ENCODE measurements around the gene SMIM45.

The SMIM45 gene

DNA sequence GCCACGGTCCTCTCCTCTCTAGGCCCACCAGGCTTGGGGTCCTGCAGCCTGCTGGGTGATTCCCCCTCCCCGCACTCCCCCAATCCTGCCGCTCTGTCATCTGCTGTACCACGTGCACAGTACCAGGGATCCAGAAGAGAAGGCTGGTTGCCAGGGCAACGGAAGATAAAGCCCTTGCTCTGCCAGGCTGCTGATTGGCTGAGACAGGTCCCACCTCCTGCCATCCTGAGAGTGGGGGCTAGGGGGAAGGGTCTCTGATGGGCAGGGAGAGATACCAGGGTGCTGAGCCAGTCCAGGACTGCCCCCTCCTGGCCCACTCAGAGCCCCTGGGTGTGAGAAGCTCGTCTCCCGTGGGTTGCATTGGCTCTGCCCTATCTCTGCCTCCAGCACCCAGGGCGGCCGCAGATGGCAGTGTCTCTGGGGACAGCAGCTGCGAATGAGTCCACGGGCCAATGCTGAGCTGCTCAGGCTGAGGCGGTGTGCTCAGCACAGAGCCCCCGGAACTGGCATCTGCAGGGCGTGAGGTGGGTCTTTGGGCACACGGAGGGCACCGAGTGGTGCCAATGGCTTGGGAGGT is at the start of gene SMIM45:
Gene SMIM45, plus strand, starts transcription at position 253 of the 577 bp plus-strand sequence.
- no peak within 1 kb of the TSS for H3K27ac ChIP-seq

DNA sequence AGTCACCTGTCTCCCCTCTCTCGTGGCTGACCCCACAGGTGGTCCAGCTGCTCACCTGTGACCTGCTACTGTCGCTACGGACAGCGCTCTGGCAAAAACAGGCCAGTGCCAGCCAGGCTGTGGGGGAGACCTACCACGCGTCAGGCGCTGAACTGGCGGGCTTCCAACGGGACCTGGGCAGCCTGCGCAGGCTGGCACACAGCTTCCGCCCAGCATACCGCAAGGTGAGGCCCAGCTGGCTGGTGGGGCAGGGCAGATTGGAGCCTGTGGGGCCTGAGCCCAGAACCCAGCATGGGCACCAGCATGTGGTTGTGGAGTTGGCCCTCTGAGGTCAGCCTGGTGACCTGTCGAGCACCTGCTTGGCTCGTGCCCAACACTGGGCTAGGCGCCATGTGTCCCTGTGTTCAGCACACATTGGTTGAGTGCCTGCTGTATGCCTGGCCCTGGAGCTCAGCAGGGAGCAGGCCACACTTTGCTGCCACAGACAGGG is 49.0 kb upstream of the SMIM45 start:
- H3K4me3 ChIP-seq = no peak overlapping the region

More for the DNA sequence above, at the start of gene SMIM45:
- H3K4me3 ChIP-seq = no peak within 1 kb of the TSS

DNA sequence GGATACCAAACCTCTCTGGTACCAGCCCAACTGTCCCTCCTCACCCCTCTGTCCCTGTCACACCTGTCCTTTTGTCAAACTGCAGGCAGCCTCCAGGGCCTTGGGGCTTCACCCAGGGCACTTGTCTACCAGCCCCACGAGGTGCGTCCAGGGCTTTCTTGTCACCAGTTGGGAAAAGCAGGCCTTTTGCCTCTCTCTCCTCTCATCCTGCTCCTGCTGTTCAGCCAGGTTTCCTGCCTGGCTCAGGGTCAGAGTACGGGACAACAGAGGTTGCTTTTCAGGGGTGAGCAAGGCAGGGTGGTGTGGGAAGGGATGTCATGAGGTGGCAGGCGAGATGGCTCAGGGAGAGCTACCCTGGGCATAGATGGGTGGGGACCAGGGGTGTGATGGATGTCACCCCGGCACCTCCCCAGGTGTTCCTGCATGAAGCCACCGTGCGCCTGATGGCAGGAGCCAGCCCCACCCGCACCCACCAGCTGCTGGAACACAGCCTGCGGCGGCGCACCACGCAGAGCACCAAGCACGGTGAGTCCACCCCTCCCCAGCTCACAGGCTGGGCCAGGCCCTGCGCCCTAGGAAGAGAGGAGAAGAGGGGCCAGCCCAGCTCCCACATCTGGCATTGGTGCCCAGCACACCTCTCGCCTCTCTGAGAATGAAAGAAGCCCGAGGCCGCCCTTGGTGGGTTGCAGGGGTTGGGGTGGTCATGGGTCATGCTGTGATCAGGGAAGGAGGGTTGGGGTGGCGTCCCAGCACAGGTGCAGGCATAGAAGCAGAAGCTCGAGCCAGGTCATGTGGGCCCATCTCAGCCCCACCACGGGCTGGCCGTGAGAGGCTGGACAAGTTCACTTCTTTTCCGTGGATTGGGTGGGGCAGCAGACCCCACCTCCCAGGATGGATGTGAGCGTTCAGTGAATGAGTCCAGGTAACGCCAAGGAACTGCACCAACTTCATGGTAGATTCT is 47.2 kb upstream of the SMIM45 start:
- no peak overlapping the region for H3K27ac ChIP-seq
- H3K4me3 ChIP-seq = no peak overlapping the region

More for the DNA sequence above, 49.0 kb upstream of the SMIM45 start:
- H3K27ac ChIP-seq = no peak overlapping the region

DNA sequence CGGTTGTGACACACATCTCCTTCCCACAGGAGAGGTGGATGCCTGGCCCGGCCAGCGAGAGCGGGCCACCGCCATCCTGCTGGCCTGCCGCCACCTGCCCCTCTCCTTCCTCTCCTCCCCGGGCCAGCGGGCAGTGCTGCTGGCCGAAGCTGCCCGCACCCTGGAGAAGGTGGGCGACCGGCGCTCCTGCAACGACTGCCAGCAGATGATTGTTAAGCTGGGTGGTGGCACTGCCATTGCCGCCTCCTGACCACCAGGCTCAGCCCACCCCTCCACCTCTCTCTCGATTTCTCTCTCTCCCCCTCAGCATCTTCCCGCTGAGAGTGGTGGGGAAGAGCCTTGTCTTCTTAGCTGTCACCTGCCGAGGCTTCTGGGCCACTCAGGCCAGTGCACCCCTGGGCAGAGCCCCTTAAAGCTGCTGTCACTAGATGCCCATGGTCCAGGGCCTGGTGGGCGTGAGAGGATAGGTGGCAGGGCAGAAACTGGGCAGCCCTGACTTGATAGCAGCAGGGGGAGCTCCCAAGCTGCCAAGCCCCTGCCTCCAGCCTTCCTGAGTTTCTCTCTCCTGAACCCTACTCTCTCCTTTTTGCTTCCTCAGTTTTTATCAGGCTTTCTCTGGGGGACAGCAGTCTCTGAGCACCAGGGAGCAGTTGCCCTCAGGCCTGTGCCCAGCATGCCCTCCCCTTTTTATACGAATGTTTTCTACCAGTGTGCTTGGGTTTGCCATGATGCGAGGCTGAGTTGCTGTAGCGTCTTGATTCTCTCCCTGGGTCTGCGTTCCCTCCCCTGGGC is 46.3 kb upstream of the SMIM45 start:
- Histone ChIP-seq H3K27ac (no peak overlapping the region), H3K4me3 (no peak overlapping the region)

DNA sequence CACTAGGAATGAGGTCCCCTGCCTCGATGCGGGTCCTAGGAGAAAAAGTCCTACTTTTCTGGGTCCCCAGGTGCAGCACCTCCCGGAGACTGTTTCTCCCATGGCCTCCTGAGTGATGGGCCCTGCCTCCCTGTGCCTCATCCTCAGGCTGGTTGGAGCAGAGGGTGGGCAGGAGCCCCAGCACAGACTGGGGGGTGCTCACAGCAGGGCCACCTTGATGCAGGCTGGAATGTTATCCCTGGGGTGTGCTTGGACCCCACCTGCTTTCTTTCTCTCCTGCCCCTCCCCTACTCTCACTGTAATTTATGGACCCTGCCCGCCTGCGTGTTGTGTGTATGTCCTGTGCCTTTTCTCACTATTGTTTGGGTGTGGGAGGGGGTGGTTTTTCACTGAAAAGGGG is 45.1 kb upstream of the SMIM45 start:
- Histone ChIP-seq H3K27ac (no peak overlapping the region), H3K4me3 (no peak overlapping the region)

DNA sequence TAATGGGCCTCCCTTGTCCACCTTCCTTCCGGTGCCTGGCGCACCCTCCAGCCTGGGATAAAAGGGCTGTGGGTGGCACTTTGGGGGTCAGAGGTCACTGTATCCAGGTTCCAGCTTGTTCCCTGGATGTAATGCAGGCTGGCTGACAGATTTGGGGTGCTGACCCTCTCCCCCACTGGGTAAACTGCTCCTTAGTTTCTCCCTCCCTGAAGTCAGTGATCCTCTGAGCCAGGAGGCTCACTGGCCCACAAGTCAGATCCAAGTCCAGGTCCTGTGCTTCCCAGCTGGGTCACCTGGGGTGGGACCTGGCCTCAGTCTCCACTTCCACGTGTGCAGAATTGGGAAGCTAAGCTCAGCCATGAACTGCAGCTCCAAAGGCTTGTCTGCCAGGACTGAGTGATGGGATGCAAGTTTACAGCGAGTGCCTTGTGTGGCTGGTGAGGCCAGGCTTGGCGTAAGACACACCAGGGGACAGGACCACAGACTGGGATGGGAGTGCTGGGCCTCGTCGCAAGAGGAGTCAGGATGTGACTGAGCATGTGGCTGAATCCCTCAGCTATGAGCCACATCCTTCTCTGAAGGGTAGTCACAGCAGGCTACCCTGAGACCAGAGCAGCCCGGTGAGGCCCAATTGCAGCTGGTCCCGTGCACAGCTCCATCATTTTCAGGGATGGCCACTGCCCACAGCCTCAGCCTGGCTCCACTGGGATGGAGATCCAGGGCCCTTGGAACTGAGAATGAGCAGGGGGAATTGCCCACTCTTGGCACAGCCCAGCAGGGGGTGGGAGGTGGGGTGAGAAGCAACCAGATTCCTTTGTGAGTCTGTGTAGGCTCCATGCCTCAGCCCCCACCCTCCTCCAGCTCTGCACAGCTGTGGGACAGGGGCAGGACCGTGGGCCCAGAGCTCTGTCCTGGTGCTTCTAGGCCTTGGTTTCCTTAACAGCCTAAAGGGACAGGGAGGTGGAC is 44.2 kb upstream of the SMIM45 start:
- H3K27ac ChIP-seq = peak overlapping the region in 1 of 21 experiments; percentile 23

DNA sequence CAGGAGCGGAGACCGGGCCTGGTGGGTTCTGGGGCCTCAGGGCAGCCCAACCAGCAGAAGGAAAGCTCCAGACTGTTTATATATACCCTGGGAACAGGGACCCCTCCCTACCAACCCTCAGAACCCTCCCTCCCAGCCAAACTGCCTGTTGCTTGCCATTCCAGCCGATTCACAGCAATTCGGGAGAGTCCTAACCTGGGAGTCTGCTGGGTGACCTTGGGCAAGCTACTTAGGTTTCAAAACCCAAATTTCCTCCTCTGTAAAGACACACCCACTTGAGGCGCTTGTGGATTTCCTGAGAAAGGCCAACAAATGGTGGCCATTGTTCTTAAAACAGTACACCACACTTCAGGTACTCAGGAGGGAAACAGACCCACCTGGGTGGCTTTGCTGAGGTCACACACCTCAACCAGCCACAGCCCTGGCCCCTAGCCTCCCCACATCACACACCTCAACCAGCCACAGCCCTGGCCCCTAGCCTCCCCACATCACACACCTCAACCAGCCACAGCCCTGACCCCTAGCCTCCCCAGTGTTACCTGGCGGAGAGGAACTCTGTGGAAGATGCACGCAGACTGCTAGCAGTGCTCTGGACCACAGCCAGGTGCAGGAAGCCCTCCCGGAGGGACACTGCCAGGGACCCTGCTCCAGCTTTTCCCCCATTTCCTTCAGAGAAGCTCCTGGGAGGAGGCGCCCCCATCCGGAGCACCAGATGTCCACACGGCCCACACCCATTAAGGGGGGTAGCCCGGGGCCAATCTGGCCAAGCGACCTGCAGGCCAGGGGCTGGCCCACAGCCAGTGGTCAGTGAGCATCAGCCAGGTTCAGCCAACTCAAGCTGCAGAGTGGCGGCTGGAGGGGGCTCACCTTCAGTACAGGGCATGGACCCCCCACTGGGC is 43.3 kb upstream of the SMIM45 start:
- H3K27ac ChIP-seq = peak overlapping the region in 1 of 21 experiments; percentile 23
- no peak overlapping the region for H3K4me3 ChIP-seq

More for the DNA sequence above, 44.2 kb upstream of the SMIM45 start:
- no peak overlapping the region for H3K4me3 ChIP-seq

DNA sequence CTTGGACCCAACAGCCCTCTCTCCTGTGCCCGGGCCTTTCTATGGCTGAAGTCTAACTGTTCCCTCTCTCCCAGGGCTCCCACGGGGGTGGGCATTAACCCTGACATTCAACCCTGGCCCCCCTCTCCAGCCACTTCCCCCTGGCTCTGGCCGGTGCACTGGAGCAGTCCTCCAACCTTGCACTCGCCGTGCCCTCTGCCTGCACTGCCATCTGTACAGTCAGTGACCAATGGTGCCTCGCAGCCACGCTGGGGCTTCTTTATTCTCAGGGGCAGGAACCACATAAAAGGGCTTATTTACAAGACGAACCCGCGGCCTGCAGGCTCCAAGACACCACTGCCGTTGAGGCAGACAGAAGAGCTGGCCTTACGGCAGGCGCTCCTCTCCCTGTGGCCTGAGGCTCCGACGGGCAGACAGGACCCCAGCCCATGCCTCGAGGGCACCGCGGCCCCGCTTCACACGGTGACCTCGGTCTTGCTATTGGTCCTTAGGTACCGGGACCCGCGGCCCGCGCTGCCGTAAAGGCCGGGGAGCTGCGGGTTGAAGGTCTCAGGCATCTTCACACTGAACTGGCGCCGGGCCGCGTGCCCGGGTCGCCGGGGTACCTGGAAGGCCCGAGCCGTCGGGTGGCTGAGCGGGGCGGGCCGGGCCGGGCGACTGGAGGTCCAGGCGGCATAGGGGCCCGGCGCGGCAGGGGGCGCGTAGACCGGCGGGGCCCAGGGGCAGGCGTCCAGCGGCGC is 42.5 kb upstream of the SMIM45 start:
- no peak overlapping the region for H3K27ac ChIP-seq

DNA sequence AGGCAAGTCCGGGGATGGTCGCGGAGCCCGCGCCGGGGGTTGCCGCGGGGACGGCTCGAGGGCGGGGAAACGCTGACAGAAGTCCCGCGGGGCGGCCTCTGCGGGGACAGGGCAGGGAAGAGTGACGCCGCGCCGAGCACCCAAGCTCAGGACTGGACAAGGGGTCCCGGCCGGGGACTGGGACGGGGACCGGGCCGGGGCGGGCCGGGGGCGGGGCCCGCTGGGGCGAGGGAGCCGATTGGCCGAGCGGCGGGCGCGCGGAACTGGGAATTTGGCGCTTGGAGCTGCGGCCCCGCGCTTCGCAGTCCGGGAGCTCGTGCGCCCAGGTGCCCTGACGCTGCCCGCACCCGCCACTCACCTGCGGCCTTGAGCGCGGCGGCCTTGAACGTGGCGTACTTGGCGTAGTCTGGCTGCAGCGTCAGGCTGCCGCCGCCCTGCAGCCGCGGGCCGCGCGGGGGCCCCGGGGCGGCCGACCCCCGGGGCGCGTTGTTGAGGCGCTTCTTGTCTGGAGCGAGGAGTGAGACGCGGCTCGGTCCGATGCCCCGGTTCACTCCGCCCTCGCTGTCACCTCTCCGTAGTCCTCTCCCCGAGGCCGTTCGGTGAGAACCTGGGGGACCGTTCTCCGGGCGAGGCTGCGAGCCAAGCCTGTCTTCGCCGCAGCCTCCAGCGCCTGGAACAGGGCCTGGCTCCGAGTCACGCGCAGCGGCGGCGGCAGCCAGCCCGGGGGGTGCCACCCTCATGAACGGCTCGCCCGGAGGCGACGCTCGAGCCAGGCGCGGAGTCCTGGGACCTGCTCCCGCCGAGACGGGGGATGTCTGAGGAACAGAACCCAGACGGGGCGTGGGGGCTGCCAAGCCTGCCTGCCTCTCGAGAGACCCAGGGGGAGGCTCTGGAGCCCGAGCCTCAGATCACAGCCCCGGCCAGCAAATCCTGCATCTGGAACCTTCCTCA is 41.6 kb upstream of the SMIM45 start:
- Histone ChIP-seq H3K27ac (no peak overlapping the region), H3K4me3 (peak overlapping the region in 5 of 7 experiments; percentile 5 to 37 (median 20))

More for the DNA sequence above, 42.5 kb upstream of the SMIM45 start:
- peak overlapping the region in 2 of 7 experiments; percentile 27 to 37 for H3K4me3 ChIP-seq

DNA sequence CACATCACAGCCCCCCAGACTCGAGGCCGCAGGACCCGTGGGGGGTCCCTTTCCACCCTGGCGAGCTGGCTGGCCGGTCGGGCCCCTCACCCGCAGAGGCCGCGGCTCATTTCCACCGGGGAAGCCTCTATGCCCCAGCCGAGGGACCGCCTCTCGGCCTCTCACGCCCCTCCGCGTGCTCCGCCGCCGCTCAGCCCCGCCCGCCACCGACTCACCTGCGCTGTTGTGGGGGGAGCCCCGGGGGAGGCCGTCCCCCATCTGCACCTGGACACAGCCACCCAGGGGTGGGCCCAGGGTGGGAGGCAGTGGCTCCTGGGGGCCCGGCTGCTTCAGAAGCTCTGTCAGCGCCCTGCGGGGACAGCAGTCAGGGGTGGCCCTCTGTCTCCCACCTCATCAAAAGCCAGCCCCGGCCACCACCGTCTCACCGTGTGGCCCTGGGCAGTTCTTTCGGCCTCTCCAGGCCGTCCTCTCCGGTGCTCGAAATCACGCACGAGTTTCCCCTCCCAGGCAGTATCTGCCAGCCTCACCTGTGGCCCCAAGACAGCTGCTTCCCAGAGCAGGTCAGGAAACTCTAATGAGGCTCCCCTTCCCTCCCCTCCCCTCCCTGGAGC is 40.8 kb upstream of the SMIM45 start:
- Histone ChIP-seq H3K4me3 (peak overlapping the region in 3 of 7 experiments; percentile 20 to 37 (median 27)), H3K27ac (no peak overlapping the region)

DNA sequence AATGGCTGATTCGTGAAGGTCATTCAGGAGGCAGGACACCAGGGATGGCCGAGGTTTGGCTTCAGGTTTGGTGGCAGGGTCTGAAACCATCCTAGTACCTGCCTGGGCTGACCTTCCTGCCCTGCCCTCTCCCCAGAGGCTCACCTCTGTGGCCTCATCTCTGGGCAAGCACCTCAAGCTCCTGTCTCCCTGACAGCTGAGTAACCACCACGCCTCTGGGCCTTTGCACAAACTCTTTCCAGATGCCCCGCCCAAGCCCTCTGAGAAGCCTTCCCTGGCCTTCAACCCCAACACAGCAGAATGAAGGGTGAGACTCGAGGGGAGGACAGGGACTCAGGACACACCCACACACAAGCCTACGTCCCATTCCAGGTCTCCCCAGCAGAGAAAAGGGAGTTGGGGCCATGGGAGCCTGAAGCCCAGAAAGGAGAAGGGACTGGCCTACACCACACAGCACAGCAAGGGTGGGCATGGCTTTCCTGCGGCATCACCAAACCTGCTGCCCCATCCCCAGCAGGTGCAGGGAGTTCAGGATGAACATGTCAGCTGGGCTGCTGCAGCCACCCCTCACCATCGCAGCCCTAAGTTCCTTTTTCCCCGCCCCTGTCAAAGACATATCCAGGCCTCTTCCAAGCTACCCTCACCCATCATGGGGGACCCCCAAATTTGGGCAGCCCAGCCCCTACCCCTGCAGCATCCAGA is 39.5 kb upstream of the SMIM45 start:
- Histone ChIP-seq H3K4me3 (no peak overlapping the region), H3K27ac (no peak overlapping the region)

DNA sequence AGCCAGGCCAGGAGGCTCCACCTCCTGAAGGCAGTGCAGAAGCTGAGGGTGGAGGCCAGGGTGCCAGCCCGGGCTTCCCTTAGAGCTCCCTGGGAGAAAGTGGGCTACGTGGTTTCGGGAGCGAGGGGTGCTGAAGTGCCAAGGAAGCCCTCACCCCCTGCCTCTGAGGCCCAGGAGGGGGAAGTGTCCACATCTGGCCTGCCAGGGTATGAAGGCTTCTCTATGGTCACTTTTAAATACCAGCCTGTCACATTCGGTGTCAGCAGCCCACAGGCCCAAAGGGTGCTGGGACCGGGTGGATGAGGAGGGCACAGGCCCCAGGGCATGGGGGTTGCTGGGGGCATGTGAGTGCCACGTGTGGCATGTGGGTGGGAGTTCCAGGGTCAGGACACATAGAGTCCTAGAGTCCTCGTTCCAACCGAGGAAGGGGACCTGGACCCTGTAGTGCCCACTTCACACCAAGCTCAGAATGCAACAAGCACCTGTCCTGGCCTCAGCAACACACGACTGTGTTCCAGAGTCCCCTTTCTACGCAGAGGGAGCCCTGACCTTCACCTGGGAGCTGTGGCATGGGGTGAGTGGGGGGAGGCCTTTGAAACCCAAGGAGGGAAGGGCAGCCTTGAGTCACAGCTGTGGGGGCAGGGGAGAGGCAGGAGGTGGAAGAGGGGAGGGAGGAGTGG is 38.8 kb upstream of the SMIM45 start:
- H3K4me3 ChIP-seq = no peak overlapping the region
- no peak overlapping the region for H3K27ac ChIP-seq

DNA sequence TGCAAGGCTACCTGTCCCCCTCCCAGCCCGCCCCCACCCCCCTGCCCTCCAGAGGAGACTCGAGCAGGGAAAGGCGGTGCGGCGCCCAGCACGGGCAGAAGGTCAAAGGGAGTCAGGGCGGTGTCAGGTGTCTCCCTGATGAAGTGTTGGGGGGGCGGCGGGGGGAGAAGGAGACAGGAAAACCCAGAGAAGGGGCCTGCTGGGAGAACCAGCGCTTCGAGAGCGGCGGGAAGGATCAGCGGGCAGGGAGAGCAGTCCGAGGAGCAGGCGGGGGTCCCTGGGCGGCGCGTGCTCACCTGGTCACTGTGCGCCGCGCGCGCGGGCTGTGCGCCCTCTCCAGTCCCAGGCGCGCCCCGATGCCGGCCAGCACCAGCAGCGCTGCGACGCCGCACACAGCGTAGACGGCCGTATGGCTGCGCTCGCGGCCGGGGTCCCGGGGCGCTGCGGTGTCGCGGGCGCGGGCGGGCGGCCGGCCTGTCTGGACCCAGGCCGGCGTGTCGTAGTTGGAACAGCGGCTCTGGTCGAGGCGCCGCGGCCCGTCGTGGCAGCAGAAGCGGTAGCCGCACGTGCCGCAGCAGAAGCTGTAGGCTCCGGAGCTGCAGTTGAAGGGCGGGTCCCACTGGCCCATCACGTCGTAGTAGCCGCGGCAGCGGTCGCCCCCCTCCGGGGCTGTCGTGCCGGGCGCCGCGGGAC is 38.0 kb upstream of the SMIM45 start:
- Histone ChIP-seq H3K27ac (no peak overlapping the region), H3K4me3 (peak overlapping the region in 1 of 7 experiments; percentile 41)

DNA sequence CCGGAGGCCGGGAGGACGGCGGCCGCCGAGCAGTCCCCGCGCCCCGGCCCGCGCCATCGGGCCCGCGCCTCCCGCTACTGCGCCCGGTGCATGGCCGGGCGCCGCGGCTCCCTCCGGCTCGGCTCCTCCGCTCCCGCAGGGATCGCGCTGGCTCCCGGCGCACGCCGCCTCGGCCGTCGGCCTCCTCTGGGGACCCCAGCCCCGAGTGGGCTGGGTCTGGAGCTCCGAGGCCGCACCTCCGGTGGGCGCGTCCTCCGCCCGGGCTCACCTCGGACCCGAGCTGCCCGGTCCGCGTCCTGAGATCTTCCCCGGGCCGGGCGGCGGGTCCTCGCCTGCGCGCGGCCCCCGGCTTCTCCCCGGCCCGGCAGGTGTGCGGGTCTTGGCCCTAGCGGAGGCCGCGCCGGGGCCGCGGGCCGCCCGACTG is 37.3 kb upstream of the SMIM45 start:
- Histone ChIP-seq H3K4me3 (peak overlapping the region in 6 of 7 experiments; percentile 21 to 43 (median 31)), H3K27ac (no peak overlapping the region)
